Hepatocyte (in vitro differentiated cells): ENCODE results near the gene KLHL26.

Source experiments
- CTCF ChIP-seq: fragments of 200-600 bp; sonication (generic); IDR thresholded peaks from 2 replicates; pipeline ENCODE4 v1.5.1; 2016; ENCODE audit warnings: antibody characterized with exemption, mild to moderate bottlenecking; ENCODE audit not compliant: poor library complexity
- EZH2 ChIP-seq: fragments of 200-600 bp; sonication (generic); IDR thresholded peaks from 2 replicates; pipeline ENCODE4 v1.6.1; 2016; ENCODE audit warnings: antibody characterized with exemption, mild to moderate bottlenecking, borderline replicate concordance

DNA sequence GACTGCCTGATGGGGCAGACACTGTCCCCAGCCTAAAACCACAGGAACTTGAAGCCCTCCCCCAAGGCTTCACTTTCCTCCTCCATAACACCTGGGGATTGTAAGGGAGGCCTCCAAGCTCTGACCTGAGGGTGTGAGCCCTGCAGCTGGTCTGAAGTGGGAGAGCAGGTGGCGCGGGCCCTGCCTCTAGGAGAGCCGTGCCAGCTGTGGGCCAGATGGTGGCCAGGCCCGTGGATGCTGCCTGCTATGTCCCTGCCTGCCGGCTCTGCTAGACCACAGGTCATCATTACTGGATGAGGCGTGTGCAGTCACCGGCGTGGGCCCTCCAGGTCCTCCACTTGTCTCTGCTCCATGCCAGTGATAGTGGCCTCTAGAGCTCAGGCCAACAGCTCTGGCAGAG is 3.5 kb upstream of the KLHL26 start:
- no peak for TF ChIP-seq CTCF
- TF ChIP-seq EZH2 = no peak
